ENCODE results near the gene AHCYL2.

Gene AHCYL2

GRCh38 chr7:129421717-129422250, 197.0 kb downstream of the AHCYL2 start:
- no peak for DNase-seq (ENCODE audit: low spot score)
- TF ChIP-seq CTCF (IDR thresholded peaks at IDR 0.05; ENCODE audit: extremely low read depth, missing control alignments), result no peak

- no peak for TF ChIP-seq CTCF (IDR thresholded peaks at IDR 0.05; ENCODE audit: extremely low read depth, missing control alignments)
- no peak for DNase-seq (ENCODE audit: low spot score)
Observed at GRCh38 chr7:129422727-129423126, 197.9 kb downstream of the AHCYL2 start.

- DNase-seq (ENCODE audit: low spot score), result no peak
- TF ChIP-seq CTCF (IDR thresholded peaks at IDR 0.05; ENCODE audit: extremely low read depth, missing control alignments), result no peak
Observed at GRCh38 chr7:129423700-129424410, 199.0 kb downstream of the AHCYL2 start.

- no peak for DNase-seq (ENCODE audit: low spot score)
- no peak for TF ChIP-seq CTCF (IDR thresholded peaks at IDR 0.05; ENCODE audit: extremely low read depth, missing control alignments)
Observed at GRCh38 chr7:129426482-129426881, 201.7 kb downstream of the AHCYL2 start.

- no peak for DNase-seq (ENCODE audit: low spot score)
- no peak for TF ChIP-seq CTCF (IDR thresholded peaks at IDR 0.05; ENCODE audit: extremely low read depth, missing control alignments)
Observed at GRCh38 chr7:129427526-129428045, 202.8 kb downstream of the AHCYL2 start.

- no peak for TF ChIP-seq CTCF (IDR thresholded peaks at IDR 0.05; ENCODE audit: extremely low read depth, missing control alignments)
Observed at GRCh38 chr7:129431911-129432643, 207.2 kb downstream of the AHCYL2 start.

More at GRCh38 chr7:129431911-129432643, 207.2 kb downstream of the AHCYL2 start:
- DNase-seq (ENCODE audit: low spot score), result no peak

Data from GM20000 (cell line).